Keratinocyte (primary cell): ENCODE measurements around the gene LIMS4.
"Not testable (repeated sequence)": the region's sequence is repeated elsewhere in the genome, so short reads cannot be mapped to it uniquely, and the experiment has no call there.

Experiments
- EZH2 ChIP-seq: IDR thresholded peaks from one replicate; pipeline ENCODE4 v1.6.1; 2012; ENCODE audit warnings: inconsistent platforms, mild to moderate bottlenecking, low read length, moderate library complexity
- TF ChIP-seq, protein P1 (sequence below), 3 experiments: IDR thresholded peaks in 1 of 3; conservative IDR thresholded peaks in 1 of 3; optimal IDR thresholded peaks in 1 of 3; 2 replicates in 2 of 3; 3 replicates in 1 of 3; pipeline versions ENCODE3 to v1.5.1; 2011; ENCODE audit warnings: low read length in 3 of 3, mild to moderate bottlenecking in 3 of 3, moderate library complexity in 2 of 3, control low read depth in 1 of 3, inconsistent platforms in 1 of 3; ENCODE audit not compliant: insufficient read depth in 2 of 3; ENCODE audit errors: extremely low read depth in 1 of 3

DNA sequence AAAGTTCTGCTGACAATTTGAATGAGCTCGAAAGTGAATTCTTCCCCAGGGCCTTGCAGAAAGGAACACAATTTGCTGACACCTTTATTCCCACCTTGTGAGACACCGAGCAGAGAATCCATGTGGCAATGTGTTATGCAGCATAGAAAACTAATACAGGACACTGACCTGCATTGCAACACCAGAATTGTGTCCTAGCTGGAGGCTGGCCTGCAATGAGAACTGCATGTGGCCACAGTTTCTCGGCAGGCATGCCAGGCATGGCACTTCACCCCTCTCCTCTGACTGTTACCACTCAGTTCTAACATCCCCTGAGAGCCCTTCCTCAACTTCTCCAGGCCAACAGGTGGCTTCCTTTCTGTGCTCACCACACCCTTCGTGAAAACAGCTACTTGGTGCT is 46.9 kb downstream of the LIMS4 start:
- TF ChIP-seq EZH2: not testable (repeated sequence)
- TF ChIP-seq, protein P1, sequence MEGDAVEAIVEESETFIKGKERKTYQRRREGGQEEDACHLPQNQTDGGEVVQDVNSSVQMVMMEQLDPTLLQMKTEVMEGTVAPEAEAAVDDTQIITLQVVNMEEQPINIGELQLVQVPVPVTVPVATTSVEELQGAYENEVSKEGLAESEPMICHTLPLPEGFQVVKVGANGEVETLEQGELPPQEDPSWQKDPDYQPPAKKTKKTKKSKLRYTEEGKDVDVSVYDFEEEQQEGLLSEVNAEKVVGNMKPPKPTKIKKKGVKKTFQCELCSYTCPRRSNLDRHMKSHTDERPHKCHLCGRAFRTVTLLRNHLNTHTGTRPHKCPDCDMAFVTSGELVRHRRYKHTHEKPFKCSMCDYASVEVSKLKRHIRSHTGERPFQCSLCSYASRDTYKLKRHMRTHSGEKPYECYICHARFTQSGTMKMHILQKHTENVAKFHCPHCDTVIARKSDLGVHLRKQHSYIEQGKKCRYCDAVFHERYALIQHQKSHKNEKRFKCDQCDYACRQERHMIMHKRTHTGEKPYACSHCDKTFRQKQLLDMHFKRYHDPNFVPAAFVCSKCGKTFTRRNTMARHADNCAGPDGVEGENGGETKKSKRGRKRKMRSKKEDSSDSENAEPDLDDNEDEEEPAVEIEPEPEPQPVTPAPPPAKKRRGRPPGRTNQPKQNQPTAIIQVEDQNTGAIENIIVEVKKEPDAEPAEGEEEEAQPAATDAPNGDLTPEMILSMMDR (optimal IDR thresholded peaks at IDR 0.05 in 1 of 3, IDR thresholded peaks at IDR 0.05 in 1 of 3, conservative IDR thresholded peaks at IDR 0.05 in 1 of 3; ENCODE audit: extremely low read depth in 1 of 3, insufficient read depth in 2 of 3, low read length in 3 of 3): not testable (repeated sequence)
